GM12892 (cell line): ENCODE results near the gene ACOT13.

ENCODE experiments used
- POLR2A ChIP-seq: IDR thresholded peaks from 2 replicates; pipeline ENCODE4 v1.6.1; 2011; ENCODE audit warnings: low read depth, low read length, control low read depth
- POLR2AphosphoS5 ChIP-seq: IDR thresholded peaks from 2 replicates; pipeline ENCODE4 v1.6.1; 2011; ENCODE audit warnings: low read depth, low read length, control low read depth
- TAF1 ChIP-seq: IDR thresholded peaks from 2 replicates; pipeline ENCODE4 v1.6.1; 2011; ENCODE audit warnings: low read depth, mild to moderate bottlenecking, control low read depth, low read length, borderline replicate concordance

DNA sequence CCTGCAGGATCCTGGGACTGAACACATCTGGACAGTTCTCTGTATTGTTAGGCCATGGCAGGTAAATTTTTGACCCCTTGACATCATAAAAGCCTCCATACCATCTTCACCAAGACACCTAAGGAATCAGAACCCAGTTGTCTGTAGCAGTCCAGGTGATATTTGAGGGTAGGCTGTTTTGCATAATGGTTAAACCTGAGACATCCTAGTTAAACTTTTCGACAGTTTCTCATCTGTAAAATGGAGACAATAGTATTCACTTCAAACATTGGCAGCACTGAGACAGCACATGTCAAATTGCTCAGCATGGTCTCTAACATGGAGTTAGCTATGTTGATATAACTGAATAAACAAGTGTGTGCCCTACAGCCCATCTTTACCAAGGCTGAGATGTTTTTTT, 27.3 kb downstream of the ACOT13 start:
- TF ChIP-seq POLR2A (no peak), POLR2AphosphoS5 (no peak), TAF1 (no peak)
